GM23338 (cell line): ENCODE measurements around the gene GUCD1. TPM values are rescaled to one million over a fixed set of nuclear protein-coding genes. Genes with fewer than 3 reads are reported as not detected.

Experiments
- ATAC-seq: fragments of 200-7000 bp; cut with Tn5 transposase; 3 replicates; pipeline ENCODE4 v1.9.1; 2020
- DNase-seq: peaks from one replicate; pipeline ENCODE4 v3.0.0-alpha.2; 2015; ENCODE audit warnings: low spot score
- H2AFZ ChIP-seq: fragments of 200-600 bp; sonication (generic); 2 replicates; pipeline ENCODE4 v1.8.0; 2016; ENCODE audit warnings: antibody characterized with exemption, mild to moderate bottlenecking, moderate library complexity
- H3F3A ChIP-seq: fragments of 200-600 bp; sonication (generic); replicated peaks from 2 replicates; pipeline ENCODE4 v1.8.0; 2017; ENCODE audit warnings: antibody characterized with exemption, mixed run types, low read depth
- H3K27ac ChIP-seq: fragments of 200-600 bp; sonication (generic); 2 replicates; pipeline ENCODE4 v1.6.1; 2016; ENCODE audit warnings: low read depth
- H3K27me3 ChIP-seq: fragments of 200-600 bp; sonication (generic); 2 replicates; pipeline ENCODE4 v1.8.0; 2016; ENCODE audit warnings: mild to moderate bottlenecking, mixed run types, moderate library complexity; ENCODE audit not compliant: insufficient read depth
- H3K36me3 ChIP-seq: fragments of 200-600 bp; sonication (generic); 2 replicates; pipeline ENCODE4 v1.8.0; 2016; ENCODE audit warnings: mild to moderate bottlenecking; ENCODE audit not compliant: insufficient read depth
- H3K4me1 ChIP-seq: fragments of 200-600 bp; sonication (generic); 2 replicates; pipeline ENCODE4 v1.8.0; 2016; ENCODE audit warnings: mild to moderate bottlenecking, moderate library complexity; ENCODE audit not compliant: insufficient read depth
- H3K4me2 ChIP-seq: fragments of 200-600 bp; sonication (generic); 2 replicates; pipeline ENCODE4 v1.7.1; 2017; ENCODE audit warnings: mixed run types
- H3K4me3 ChIP-seq: fragments of 200-600 bp; sonication (generic); 2 replicates; pipeline ENCODE4 v1.6.1; 2016; ENCODE audit warnings: mixed run types
- H3K79me2 ChIP-seq: fragments of 200-600 bp; sonication (generic); replicated peaks from 2 replicates; pipeline ENCODE4 v1.8.0; 2017; ENCODE audit warnings: mild to moderate bottlenecking; ENCODE audit not compliant: insufficient read depth
- H3K9me2 ChIP-seq: fragments of 200-600 bp; sonication (generic); 2 replicates; pipeline ENCODE4 v1.8.0; 2017; ENCODE audit not compliant: insufficient read depth
- H4K20me1 ChIP-seq: fragments of 200-600 bp; sonication (generic); replicated peaks from 2 replicates; pipeline ENCODE4 v1.8.0; 2017; ENCODE audit warnings: mild to moderate bottlenecking; ENCODE audit not compliant: insufficient read depth
- H3K27ac Mint-ChIP-seq: 2 replicates; pipeline ENCODE4 v1.8.0; 2020; ENCODE audit warnings: inconsistent platforms, mild to moderate bottlenecking, moderate library complexity, mixed read lengths
- H3K27me3 Mint-ChIP-seq: 3 replicates; pipeline ENCODE4 v1.8.0; 2022; ENCODE audit warnings: low read depth, mild to moderate bottlenecking, moderate library complexity, mixed read lengths, inconsistent platforms; ENCODE audit not compliant: insufficient read depth, poor library complexity
- H3K36me3 Mint-ChIP-seq: 3 replicates; pipeline ENCODE4 v1.8.0; 2021; ENCODE audit warnings: low read depth, mild to moderate bottlenecking, inconsistent platforms, moderate library complexity, mixed read lengths
- H3K4me1 Mint-ChIP-seq: 3 replicates; pipeline ENCODE4 v1.8.0; 2020; ENCODE audit warnings: mild to moderate bottlenecking, inconsistent platforms, mixed read lengths
- H3K4me3 Mint-ChIP-seq: 3 replicates; pipeline ENCODE4 v1.8.0; 2021; ENCODE audit warnings: moderate library complexity, mild to moderate bottlenecking, inconsistent platforms, mixed read lengths
- H3K9me3 Mint-ChIP-seq: 3 replicates; pipeline ENCODE4 v1.8.0; 2020; ENCODE audit warnings: moderate library complexity, mild to moderate bottlenecking, inconsistent platforms, mixed read lengths
- CREB1 ChIP-seq: fragments of 250-450 bp; sonication (Bioruptor Pico); IDR thresholded peaks from 2 replicates; pipeline ENCODE4 v1.5.0; 2020; ENCODE audit warnings: low read depth, mild to moderate bottlenecking, moderate library complexity
- CTCF ChIP-seq, 2 experiments: fragments of 200-600 bp in 1 of 2; sonication (generic) in 1 of 2; conservative IDR thresholded peaks; 2 replicates each; pipeline versions ENCODE4 v1.5.1 to v1.6.1; 2016 to 2017; ENCODE audit warnings: antibody characterized with exemption in 2 of 2, low read depth in 2 of 2, mild to moderate bottlenecking in 2 of 2, moderate library complexity in 1 of 2
- POLR2AphosphoS5 ChIP-seq: IDR thresholded peaks from 2 replicates; pipeline ENCODE4 v1.6.1; 2016; ENCODE audit warnings: antibody characterized with exemption, low read depth
- REST ChIP-seq: IDR thresholded peaks from one replicate; pipeline ENCODE4 v1.6.1; 2018; ENCODE audit warnings: antibody characterized with exemption; ENCODE audit not compliant: unreplicated experiment
- STAT1 ChIP-seq: IDR thresholded peaks from one replicate; pipeline ENCODE4 v1.6.1; 2016; ENCODE audit warnings: antibody characterized with exemption; ENCODE audit not compliant: unreplicated experiment
- polyA plus RNA-seq: library from polyadenylated mRNA; unstranded; fragments of >200 nt; fragmentation: Nextera tagmentation; extraction: Ambion mirVana; gene quantifications from 2 replicates; pipeline ENCODE4 v1.2.1, GENCODE V29; 2016
- total RNA-seq: library from RNA; depleted of rRNA; stranded (reverse); fragments of >200 nt; shearing (Covaris generic); gene quantifications from 2 replicates; pipeline ENCODE4 v1.2.3, GENCODE V29; 2014

GUCD1 gene
- total and polyA plus RNA-seq, 2 experiments from 2014 or later: 39.0 to 106 TPM

GRCh38 chr22:24496661-24497060 lies 58.3 kb downstream of the GUCD1 start:
- TF ChIP-seq POLR2AphosphoS5: no peak
- TF ChIP-seq CTCF (conservative IDR thresholded peaks at IDR 0.05; ENCODE audit: low read depth in 2 of 2): 0 out of 4 replicates have a peak, but pooled peaks of 1 of the 2 experiments have one; percentile 6
- Histone ChIP-seq H3K9me2 (no peaks in the 10 kb centered on the region), H3K79me2 (no peaks in the 10 kb centered on the region), H3K4me2 (no peak overlapping the region), H3K4me1 (peaks cover 6% of the 10 kb centered on the region), H4K20me1 (no peaks in the 10 kb centered on the region; the same call in 1 of the 2 replicates), H3K27me3 (peaks cover 52% of the 10 kb centered on the region), H3K4me3 (no peak overlapping the region), H3K36me3 (no peaks in the 10 kb centered on the region; the same call in 1 of the 2 replicates), H3K27ac (no peak overlapping the region), H3F3A (no peaks in the 10 kb centered on the region; the same call in 1 of the 2 replicates), H2AFZ (no peak overlapping the region)
- H3K4me3 Mint-ChIP-seq: no peak overlapping the region
- peaks cover 6% of the 10 kb centered on the region; the same call in 2 of the 3 replicates for H3K36me3 Mint-ChIP-seq
- peaks cover 4% of the 10 kb centered on the region; the same call in 1 of the 3 replicates for H3K4me1 Mint-ChIP-seq
- H3K27me3 Mint-ChIP-seq: peaks cover 37% of the 10 kb centered on the region
- no peak for ATAC-seq
- DNase-seq: no peak
- peaks cover 12% of the 10 kb centered on the region; the same call in 2 of the 3 replicates for H3K9me3 Mint-ChIP-seq
- H3K27ac Mint-ChIP-seq: no peak overlapping the region

GRCh38 chr22:24496234-24496633 lies 58.7 kb downstream of the GUCD1 start:
- no peak overlapping the region for H3K4me3 Mint-ChIP-seq
- H4K20me1 ChIP-seq: no peaks in the 10 kb centered on the region; the same call in 1 of the 2 replicates
- TF ChIP-seq CREB1: no peak
- no peak for TF ChIP-seq STAT1
- TF ChIP-seq REST: no peak
- peaks cover 4% of the 10 kb centered on the region; the same call in 1 of the 3 replicates for H3K4me1 Mint-ChIP-seq
- H2AFZ ChIP-seq: no peak overlapping the region
- peaks cover 37% of the 10 kb centered on the region for H3K27me3 Mint-ChIP-seq
- H3K27me3 ChIP-seq: peaks cover 53% of the 10 kb centered on the region
- no peak for ATAC-seq
- DNase-seq: no peak
- peaks cover 6% of the 10 kb centered on the region for H3K4me1 ChIP-seq
- no peaks in the 10 kb centered on the region; the same call in 1 of the 2 replicates for H3F3A ChIP-seq
- H3K4me2 ChIP-seq: no peak overlapping the region
- no peaks in the 10 kb centered on the region for H3K9me2 ChIP-seq
- H3K4me3 ChIP-seq: no peak overlapping the region
- no peaks in the 10 kb centered on the region; the same call in 1 of the 2 replicates for H3K36me3 ChIP-seq
- H3K36me3 Mint-ChIP-seq: peaks cover 6% of the 10 kb centered on the region; the same call in 2 of the 3 replicates
- no peak overlapping the region for H3K27ac Mint-ChIP-seq
- H3K27ac ChIP-seq: no peak overlapping the region
- H3K79me2 ChIP-seq: no peaks in the 10 kb centered on the region
- H3K9me3 Mint-ChIP-seq: peaks cover 12% of the 10 kb centered on the region; the same call in 2 of the 3 replicates
